DMS153 treated with DMSO at 0.1 percent for 48 hours (cell line): ENCODE data around the gene NDUFAF8.

Experiments used
- DNase-seq: peaks from one replicate; lab custom pipeline; 2025; ENCODE audit not compliant: unreplicated experiment; lab: John Stamatoyannopoulos, UW

Gene NDUFAF8

GRCh38 chr17:81250286-81251093, 11.4 kb downstream of the NDUFAF8 start:
- no peak for DNase-seq

- peak; percentile 93 for DNase-seq
Measured at GRCh38 chr17:81251094-81251708, 12.1 kb downstream of the NDUFAF8 start.

DNA sequence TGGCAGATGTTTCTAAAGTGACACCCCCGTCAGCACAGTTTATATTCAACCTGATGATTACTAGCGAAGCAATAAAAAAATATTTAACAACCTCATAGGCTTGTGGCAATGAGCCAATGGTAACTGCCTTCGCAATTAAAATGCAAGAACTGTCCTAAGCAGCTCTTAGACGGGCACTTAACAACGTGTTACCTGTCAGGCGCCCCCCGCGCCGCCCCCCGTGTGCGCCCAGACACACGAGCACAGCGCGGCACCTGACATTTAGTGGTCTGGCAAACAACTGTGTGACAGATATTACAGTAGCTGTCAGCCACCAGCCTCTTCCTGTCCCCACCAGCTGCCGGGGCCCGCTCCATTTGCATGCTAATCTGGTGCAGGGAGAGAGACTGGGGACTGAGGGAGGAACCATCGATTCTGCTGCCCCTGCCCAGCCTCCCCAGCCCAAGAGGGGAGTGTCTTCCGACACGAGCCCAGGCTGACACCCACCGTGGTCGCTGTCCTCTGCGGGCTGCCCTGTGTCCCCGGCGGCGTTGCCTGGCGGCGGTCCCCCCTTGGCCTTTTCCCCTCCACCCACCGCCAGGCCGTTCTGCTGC, 12.7 kb downstream of the NDUFAF8 start:
- DNase-seq = peak; percentile 98

GRCh38 chr17:81252326-81252986, 13.3 kb downstream of the NDUFAF8 start:
- no peak for DNase-seq

DNA sequence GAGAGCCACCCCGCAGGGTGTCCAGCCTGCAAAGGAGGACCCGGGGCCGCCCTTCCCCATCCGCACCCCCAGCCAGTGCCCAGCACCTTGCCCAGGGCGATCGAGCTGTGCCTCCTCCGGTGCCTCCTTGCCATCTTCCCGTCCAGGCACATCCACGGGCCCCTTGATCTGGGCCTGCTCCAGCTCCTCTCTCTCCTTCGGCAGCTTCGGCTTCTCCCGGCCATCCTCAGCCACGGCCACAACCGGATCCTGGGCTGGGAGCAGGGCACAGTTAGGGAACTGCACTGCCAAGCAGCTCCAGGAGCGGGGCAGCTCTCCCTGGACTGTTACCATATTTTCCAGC, 13.8 kb downstream of the NDUFAF8 start:
- DNase-seq = no peak

DNA sequence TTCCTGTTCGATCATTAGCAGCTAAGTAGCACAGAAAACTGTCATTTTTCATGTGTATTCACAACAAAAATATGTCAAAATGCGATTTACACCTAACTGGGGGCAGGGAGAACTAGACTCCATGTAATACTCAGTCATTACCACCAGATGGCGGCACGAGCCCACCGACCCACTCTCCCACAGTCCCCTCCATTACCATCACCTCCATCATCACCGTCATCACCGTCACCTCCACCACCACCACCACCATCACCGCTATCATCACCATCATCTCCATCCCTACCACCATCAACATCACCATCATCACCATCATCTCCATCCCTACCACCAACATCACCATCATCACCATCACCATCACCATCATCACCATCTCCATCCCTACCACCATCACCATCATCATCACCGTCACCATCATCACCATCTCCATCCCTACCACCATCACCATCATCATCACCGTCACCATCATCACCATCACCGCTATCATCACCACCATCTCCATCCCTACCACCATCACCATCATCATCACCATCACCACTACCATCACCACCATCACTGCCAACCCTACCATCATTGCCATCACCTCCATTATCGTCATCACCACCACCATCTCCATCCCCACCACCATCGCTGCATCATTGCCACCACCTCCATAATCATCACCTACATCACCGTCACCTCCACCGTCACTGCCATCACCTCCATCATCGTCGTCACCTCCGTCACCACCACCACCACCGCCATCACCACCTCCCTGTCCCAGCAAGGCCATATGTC, 14.4 kb downstream of the NDUFAF8 start:
- peak; percentile 26 for DNase-seq

GRCh38 chr17:81254955-81255717, 16.0 kb downstream of the NDUFAF8 start:
- peak; percentile 84 for DNase-seq

- DNase-seq = no peak
Measured at GRCh38 chr17:81256616-81257015, 17.5 kb downstream of the NDUFAF8 start.

GRCh38 chr17:81257533-81257932, 18.4 kb downstream of the NDUFAF8 start:
- no peak for DNase-seq

DNA sequence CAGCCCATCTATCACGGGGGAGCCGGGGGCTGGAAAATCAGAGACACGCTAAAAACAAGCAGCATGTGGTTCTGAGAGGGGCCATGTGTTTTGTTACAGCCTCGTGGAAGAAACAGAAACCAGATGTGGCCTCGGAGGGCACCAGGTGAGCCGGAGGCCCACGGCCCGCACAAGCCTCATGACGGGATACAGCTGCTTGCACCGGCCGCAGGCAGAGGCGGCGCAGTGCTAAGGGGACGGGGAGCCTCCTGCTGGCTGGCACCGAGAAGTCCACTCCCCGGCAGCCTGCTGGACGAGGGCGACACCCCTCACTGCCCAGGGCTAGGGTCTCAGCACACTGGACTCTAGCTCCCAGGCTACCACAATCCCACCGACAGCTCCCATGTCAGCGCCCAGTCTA, 19.2 kb downstream of the NDUFAF8 start:
- no peak for DNase-seq

DNA sequence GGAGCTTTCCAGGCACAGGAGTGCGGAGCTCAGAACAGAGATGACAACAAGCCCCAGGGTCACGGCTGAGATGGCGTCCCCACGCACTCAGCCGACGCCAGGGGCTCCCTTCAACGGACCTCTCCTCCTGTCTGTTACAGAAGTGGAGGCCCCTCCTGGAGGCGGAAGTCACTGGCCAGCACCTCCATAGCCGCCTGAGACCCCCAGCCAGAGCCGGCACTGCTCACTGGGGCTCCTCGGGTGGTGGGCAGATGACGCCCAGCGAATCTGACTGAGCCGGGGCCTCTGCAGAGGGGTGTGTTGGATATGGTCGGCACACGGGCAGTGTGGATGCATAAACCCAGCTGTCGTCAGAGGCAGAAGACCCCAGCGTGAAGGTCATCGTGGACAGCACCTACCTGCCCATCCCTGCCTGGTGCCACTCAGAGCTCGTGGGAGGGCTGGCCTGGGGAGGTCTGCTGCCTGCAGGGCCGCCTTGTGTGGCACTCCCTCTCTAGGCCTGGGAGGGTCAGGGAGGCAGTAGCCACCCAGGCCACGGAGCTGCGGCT, 20.0 kb downstream of the NDUFAF8 start:
- DNase-seq = no peak

DNA sequence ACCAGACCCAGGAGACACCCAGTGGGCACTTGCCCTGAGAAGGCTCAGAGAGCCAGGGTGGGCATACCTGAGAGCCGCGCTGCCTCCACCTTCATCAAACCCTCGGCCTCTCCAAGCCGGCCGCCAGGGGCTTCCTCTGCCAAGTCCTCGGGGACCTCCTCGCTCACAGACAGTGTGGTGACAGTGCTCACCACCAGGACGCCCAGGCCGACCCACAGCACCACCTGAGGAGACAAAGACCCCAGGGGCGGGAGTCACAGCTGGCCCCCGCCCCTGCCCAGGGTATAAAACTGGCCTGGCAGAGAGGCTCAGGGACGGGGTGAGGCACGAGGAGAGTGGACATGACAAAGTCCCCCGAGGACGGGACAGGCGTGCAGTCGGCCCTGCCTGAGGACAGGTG, 21.1 kb downstream of the NDUFAF8 start:
- DNase-seq = no peak

DNA sequence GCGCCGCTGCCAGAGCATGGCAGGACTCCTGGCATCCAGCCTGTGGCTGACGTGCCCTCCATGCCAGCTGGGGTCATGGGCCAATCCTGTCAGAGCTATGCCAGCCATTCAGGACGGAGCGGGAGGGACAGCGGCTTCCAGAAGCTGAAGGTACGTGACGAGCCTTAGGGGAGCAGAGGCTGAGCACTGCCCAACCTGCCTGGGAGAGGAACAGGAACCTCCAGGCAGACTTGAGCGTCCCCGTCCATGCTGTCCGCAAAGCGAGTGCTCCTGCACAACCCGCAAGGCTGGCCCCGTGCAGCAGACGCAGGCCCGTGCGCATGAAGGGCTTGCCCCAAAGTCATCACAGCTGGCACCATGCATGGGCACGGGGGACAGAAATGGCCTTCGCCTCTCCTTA, 21.5 kb downstream of the NDUFAF8 start:
- no peak for DNase-seq

GRCh38 chr17:81261096-81261495, 22.0 kb downstream of the NDUFAF8 start:
- DNase-seq = no peak

GRCh38 chr17:81261582-81262336, 22.6 kb downstream of the NDUFAF8 start:
- no peak for DNase-seq

GRCh38 chr17:81263371-81264181, 24.5 kb downstream of the NDUFAF8 start:
- DNase-seq = no peak

DNA sequence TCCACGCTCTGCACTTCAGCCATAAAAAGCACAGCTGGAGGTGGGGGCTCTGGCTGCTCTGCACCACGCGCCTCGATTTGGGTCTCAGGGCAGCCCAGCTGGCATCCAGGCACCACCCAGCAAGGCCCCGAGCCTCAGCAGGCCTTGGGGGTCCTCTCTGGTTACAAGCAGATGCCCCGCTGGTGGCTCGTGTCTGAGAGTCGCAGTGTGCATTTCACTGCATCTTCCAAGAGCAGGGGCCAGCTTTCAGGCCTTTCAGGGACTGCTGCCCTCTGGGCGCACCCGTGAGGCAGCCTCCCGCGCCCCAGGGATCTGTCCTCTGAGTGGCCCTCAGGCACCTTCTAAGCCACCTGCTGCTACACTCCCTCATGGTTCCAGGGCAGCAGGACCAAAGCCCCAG, 25.5 kb downstream of the NDUFAF8 start:
- no peak for DNase-seq

DNA sequence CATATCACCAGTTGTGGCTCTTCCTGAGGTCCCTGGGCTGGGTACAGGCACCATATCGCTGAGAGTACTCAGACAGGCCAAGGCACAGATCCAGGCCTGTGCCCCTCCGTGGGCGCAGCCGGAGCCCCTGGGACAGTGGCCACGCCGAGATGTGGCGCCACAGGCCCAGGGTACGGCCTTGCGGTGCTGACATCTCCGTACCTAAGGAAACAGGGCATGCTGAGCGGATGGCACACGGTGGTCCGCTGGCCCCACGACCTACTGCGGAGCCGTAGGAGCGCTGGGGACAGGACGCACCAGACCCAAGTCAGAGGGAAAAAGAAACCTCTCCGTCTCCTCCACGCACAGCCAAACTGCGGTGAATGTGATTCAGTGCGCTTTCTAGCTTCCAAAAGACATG, 26.5 kb downstream of the NDUFAF8 start:
- DNase-seq = no peak
